ENCODE results near the gene PCDHGA8.
"Not testable (repeated sequence)": the region's sequence is repeated elsewhere in the genome, so short reads cannot be mapped to it uniquely, and the experiment has no call there.

- not testable (repeated sequence) for TF ChIP-seq SUZ12 (IDR thresholded peaks at IDR 0.05; ENCODE audit: extremely low read depth, insufficient read depth, insufficient read length); YY1 (IDR thresholded peaks at IDR 0.05; ENCODE audit: insufficient read depth, insufficient read length)
Measured at GRCh38 chr5:141407790-141408505, 15.5 kb downstream of the PCDHGA8 start, which contains the start of gene PCDHGB6.

Measured in NT2/D1 (cell line).